ENCODE data around the gene IRX5.

- TF ChIP-seq ZBTB33 (IDR thresholded peaks at IDR 0.05) (no peak), CTCF (IDR thresholded peaks at IDR 0.05; ENCODE audit: low read depth, low read length, missing input control) (no peak), TAF1 (conservative IDR thresholded peaks at IDR 0.05) (no peak), SP1 (IDR thresholded peaks at IDR 0.05) (no peak), FOXA1 (IDR thresholded peaks at IDR 0.05) (no peak), HNF4A (conservative IDR thresholded peaks at IDR 0.05) (no peak), YY1 (IDR thresholded peaks at IDR 0.05) (no peak), GABPA (IDR thresholded peaks at IDR 0.05 in 1 of 2, conservative IDR thresholded peaks at IDR 0.05 in 1 of 2) (no peak), RAD21 (IDR thresholded peaks at IDR 0.05) (no peak)
These were observed 16.2 kb downstream of the IRX5 start for GRCh38 chr16:54946909-54947308.

Data from liver (tissue), 3 donors.